NCI-H2196 treated with DMSO at 0.1 percent for 48 hours (cell line): ENCODE measurements around the gene AP3D1.
A peak's percentile ranks its signal among the peaks of the same experiment; 100 is the strongest.

ENCODE experiments used
- DNase-seq: peaks from one replicate; lab custom pipeline; 2025; ENCODE audit not compliant: unreplicated experiment; lab: John Stamatoyannopoulos, UW

AP3D1 gene

DNA sequence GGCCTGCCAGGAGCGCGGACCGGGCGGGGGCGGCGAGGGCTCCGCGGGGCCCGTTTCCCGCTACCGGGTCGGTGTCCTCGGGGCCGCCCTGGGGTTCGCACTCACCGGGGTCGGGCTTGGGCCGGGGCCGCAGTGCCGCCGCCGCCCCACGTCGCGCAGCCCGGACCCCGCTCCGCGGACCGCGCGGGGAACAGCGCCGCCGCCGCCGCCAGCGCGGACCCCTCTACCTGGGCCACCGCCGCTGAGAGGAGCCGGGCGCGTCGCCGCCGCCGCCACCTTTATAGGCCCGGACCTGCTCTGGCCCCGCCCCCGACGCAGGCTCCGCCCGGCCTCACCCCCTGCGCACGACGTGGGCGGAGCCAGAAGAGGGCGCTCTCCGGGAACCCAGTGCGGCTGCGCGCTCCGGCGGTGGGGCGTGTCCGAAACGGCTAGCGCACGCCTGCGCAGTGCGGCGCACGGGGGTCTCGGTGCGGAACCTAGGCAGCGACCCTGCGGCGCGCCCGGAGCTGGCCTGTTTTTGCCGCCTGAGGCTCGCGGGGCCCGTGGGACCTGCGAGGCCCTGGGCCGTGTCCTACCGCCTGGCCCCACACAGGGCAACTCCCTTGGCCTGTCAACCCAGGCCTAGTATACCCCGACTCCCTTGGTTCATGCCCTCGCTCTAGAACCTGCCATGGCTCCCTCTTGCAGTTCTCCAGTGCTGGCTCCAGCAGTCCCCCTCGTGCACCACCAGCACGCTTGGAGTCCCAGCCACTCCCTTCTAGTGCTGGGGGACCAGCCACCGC lies 100.2 kb downstream of the AP3D1 start, which contains the start of gene MKNK2:
MKNK2 (minus strand) TSS at position 254 of the 782 bp plus-strand sequence. CDS start 393 bp downstream, outside the sequence.
- peak; percentile 62 for DNase-seq
